Activated T-cell treated with anti-CD3 and anti-CD28 coated beads for 48 hours (primary cell): ENCODE results near the gene MIA3.
"Not testable (repeated sequence)": the region's sequence is repeated elsewhere in the genome, so short reads cannot be mapped to it uniquely, and the experiment has no call there.

Experiments used
- DNase-seq: peaks from one replicate; pipeline ENCODE4 v3.0.0-alpha.2; 2020; ENCODE audit warnings: low read depth

MIA3 gene, protein sequence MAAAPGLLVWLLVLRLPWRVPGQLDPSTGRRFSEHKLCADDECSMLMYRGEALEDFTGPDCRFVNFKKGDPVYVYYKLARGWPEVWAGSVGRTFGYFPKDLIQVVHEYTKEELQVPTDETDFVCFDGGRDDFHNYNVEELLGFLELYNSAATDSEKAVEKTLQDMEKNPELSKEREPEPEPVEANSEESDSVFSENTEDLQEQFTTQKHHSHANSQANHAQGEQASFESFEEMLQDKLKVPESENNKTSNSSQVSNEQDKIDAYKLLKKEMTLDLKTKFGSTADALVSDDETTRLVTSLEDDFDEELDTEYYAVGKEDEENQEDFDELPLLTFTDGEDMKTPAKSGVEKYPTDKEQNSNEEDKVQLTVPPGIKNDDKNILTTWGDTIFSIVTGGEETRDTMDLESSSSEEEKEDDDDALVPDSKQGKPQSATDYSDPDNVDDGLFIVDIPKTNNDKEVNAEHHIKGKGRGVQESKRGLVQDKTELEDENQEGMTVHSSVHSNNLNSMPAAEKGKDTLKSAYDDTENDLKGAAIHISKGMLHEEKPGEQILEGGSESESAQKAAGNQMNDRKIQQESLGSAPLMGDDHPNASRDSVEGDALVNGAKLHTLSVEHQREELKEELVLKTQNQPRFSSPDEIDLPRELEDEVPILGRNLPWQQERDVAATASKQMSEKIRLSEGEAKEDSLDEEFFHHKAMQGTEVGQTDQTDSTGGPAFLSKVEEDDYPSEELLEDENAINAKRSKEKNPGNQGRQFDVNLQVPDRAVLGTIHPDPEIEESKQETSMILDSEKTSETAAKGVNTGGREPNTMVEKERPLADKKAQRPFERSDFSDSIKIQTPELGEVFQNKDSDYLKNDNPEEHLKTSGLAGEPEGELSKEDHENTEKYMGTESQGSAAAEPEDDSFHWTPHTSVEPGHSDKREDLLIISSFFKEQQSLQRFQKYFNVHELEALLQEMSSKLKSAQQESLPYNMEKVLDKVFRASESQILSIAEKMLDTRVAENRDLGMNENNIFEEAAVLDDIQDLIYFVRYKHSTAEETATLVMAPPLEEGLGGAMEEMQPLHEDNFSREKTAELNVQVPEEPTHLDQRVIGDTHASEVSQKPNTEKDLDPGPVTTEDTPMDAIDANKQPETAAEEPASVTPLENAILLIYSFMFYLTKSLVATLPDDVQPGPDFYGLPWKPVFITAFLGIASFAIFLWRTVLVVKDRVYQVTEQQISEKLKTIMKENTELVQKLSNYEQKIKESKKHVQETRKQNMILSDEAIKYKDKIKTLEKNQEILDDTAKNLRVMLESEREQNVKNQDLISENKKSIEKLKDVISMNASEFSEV (N-terminal part only)

DNA sequence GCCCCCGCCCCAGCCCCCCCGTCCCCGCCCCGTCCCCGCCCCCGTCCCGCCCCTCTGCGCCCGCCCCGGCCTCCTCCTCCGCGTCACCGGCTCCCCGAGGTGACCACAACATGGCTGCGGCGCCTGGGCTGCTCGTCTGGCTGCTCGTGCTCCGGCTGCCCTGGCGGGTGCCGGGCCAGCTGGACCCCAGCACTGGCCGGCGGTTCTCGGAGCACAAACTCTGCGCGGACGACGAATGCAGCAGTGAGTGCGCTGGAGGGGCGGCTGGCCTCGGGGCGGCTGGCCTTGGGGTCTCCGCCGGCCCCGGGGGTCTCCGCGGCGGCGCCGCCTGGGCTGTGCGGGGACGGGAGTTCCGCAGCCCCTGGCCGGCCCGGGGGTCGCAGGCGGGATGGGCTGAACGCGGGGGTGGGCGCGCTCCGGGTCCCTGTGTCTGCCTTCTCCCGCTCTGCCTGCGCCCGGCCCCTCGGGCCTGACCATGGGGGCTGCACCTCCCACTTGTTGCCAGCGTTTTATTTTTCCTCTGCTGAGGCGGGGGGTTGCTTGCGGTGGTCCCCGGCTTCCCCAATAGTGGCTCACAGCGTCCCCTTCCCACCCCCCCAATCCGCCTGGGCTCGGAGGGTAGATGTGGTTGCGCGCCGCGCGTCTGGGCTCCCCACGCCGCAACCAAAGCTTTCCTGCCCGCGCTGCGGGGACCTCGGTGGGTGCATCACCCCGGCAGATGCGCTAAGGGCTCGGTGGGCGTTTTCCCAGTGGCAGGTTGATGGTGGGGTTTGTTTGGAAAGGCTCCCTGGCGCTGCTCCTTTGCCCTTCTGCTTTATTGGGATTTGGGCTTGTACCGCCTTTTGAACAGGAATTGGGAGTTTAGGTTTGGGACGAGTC, at the start of gene MIA3:
Gene MIA3 (plus strand): TSS at position 97 of the 879 bp plus-strand sequence. CDS start 14 bp downstream, at position 111.
- DNase-seq = peak; percentile 63

DNA sequence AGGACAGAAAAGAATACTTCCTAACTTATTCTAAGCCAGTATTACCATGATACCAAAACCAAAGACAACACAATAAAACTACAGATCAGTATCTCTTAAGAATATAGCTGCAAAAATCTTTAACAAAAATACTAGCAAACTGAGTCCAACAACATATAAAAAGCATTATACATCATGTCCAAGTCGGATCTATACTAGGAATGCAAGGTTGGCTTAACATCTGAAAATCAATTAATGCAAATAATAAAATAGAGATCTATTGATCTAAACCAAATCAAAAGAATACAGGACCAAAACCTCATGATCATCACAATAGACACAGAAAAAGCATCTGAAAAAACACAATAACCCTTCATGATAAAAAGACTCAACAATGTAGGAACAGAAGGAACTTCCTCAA, 47.1 kb upstream of the MIA3 start:
- no peak for DNase-seq

- no peak for DNase-seq
These were observed 38.6 kb upstream of the MIA3 start for GRCh38 chr1:222579316-222579715.

DNA sequence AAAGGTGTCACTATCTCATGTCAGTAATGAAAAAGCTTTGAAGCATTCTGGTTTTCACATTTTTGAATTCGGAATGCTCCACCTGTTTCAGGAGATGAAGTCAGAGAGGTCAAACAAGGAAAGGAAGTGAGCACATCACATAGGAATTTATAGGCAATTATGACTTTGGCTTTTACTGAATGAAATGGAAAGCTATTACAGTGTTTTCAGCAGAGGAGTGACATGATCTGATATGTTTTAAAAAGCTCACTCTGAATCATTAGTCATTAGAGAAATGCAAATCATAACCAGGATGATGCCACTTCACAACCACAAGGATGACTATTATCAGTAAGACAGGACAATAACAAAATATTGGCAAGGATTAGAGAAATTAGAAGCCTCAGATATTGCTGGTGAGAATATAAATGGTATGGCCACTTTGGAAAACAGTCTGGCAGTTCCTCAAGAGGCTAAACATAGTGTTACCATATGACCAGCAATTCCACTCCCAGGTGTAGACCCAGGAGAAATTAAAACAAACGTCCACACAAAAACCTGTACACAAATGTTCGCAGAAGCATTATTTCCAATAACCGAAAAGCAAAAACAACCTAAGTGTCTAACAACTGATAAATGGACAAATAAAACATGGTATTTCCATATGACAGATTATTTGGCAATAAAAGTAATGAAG, 35.7 kb upstream of the MIA3 start:
- DNase-seq = no peak

- DNase-seq = no peak
These were observed 34.8 kb upstream of the MIA3 start for GRCh38 chr1:222583079-222583478.

DNA sequence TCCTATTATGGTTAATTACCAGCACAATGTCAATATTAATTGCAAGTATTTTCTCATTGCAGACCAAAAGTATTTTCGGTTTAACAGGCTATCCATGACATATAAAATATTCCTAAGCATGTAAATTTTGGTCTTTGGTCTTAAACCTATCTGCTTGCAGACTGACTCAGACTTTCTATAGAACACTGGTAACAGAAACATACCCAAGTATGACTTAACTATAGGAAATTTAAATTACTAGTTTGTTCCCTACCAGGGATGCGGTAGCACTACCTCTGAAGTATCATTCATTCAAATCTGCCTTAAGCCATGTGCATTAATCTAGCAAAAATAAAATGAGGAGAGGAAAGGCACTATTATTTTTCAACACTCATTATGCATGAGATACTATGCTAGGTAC, 31.1 kb upstream of the MIA3 start:
- DNase-seq = no peak

GRCh38 chr1:222588135-222588534, 29.8 kb upstream of the MIA3 start:
- DNase-seq = no peak

DNA sequence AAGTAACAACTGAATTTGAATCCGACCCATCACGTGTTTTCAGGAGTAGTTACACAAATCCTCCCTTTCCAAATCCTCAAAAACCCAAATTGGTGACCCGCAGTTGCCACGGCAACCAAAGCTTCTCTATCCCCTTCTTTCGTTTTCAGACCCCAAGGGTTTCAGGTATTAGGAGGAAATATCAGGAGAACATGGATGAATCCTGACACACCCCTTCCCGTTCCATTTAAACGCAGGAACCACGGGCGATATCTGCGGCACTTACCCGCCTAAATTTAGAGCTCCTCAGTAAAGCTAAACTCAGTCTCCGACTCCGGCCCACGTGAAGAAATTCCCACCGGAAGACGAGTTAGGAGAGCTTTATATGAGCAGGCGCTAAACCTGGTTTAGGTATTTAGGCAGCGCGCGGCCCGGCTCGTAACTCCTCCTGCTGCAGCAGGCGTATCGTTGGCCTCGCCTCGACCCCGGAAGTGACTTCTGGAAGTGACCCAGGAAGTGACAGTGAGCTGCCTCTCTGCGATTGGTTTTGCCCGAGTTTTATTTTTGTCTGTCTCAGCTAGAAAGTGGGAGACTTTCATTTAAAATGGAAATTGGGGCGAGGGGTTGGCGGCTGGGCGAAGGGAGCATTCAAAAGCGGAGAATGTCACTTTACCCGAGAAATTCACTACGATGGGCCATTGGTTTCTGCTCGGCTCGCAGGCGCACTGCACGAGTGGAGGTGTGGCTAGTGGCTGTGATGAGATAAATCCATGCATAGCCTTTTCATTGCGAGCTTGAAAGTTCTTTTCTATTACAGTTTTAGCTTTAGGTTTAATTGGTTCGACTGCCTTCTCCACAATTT, 28.2 kb upstream of the MIA3 start, which contains the start of gene TAF1A:
Gene TAF1A (minus strand): TSS at position 472 of the 841 bp plus-strand sequence.
- DNase-seq = peak; percentile 73

- DNase-seq = no peak
These were observed 25.7 kb upstream of the MIA3 start for GRCh38 chr1:222592171-222592570.

DNA sequence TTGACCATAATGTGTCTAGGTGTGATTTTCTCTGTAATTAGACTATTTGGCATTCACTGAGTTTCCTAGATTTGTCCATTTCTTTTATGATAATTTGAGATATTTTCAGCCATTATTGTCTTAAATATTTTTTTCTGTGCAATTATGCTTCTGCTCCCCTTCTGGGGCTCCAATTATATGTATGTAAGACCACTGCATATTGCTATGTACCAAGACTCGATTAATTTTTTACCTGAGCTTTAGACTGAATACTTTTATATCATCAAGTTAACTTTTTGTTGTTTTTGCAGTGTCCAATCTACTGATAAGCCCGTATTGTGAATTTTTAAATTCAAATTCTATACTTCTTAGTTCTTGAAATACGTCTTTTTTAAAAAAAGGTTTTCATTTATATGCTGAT, 23.1 kb upstream of the MIA3 start:
- no peak for DNase-seq

DNA sequence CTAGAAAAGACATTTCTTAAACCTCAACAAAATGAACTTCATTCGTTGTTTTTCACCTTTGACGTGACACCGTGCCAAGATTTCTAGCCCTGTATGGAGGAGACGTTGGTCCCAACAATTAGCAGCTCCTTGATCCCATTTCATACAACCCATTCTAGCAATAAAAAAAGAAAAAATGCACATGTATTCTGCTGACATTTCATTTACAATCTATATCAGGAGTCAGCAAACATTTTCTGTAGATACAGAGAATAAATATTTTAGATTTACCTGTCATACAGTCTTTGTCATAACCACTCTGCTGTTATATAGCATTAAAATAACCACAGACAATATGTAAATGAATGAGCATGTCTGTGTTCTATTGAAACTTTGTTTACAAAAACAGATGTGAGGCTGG, 21.2 kb upstream of the MIA3 start:
- no peak for DNase-seq

- DNase-seq = no peak
These were observed 17.6 kb upstream of the MIA3 start for GRCh38 chr1:222600281-222600680.

DNA sequence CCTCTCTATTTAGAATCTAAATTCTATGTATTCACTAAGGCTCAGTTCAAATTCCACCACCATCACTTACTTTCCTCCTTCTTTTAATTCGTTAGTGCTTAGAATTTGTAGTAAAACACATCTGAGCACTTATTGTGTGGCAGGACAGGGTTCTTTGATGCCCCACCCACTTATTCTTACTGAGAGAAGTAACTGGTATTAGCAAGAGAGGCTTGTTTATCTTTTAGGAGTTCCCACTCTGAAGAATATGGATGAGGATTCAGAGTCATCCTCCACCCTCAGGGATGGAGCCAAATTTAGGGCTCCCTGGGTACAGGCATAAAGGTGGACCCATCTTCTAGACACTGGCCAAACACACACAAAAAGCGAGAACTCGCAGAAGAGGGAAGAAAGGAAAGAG, 16.6 kb upstream of the MIA3 start:
- DNase-seq = no peak

GRCh38 chr1:222606757-222607156, 11.1 kb upstream of the MIA3 start:
- DNase-seq = no peak

GRCh38 chr1:222609111-222609510, 8.8 kb upstream of the MIA3 start:
- DNase-seq = not testable (repeated sequence)

DNA sequence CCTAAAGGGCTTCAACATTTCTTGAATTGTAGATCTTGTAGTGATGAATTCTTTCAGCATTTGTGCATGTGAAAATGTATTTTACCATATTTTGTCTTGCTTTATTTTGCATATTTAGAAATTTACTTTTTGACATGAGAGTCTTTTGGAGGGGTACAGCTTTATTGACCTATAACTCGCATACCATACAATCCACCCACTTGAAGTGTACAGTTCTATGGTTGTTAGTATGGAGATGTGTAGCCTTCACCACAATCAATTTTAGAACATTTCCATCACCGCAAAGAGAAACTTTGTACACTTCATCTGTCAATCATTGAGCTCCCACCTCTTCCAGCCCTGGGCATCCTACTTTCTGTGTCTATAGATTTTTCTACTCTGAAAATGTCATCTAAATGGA, 7.2 kb upstream of the MIA3 start:
- DNase-seq = no peak

DNA sequence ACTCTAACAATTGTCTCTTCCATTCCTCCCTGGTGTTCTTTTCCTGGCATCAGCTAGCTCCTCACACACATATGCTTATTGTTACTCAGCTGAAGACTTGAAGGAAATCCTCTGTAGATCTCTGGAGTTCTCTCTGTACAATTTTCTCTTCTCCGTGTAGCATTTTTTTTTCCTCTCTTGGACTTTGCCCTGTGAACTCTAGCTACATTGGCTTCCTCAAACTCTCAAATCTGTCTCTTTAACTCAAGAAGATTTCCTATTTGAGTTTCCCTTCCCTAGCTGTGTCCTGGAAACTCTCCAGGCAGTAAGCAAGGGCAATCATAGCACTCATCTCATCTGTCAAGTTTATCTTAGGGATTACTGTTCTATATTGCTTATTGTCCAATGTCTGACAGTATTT, 4.3 kb upstream of the MIA3 start:
- DNase-seq = no peak

DNA sequence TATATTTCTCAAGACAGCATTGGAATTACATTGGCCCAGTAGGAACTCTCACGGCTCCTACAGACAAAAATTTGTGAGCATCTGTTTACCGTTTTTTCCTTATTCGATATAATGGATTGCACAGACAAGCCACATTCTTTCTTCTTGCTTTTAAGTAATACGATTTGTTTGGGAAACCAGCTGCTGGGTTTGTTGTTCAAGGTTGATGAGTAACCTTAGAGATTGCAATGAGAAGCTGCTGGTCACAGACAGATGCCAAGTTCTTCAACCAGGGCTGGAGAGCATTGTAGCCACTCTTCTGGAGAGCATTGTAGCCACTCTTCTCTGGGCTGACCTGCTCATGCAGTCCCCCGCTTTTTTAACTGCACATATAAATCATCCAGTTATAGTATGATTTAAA, 1.4 kb upstream of the MIA3 start:
- no peak for DNase-seq

GRCh38 chr1:222617367-222617951, 438 bp upstream of the MIA3 start:
- DNase-seq = peak; percentile 86
